LNCaP clone FGC (cell line): ENCODE results near the gene GPD2.

Experiments used
- DNase-seq: peaks from one replicate; pipeline ENCODE4 v3.0.0-alpha.2; 2011; ENCODE audit warnings: low read depth
- H3K4me3 ChIP-seq: 2 replicates; pipeline ENCODE4 v1.5.1; 2011; ENCODE audit warnings: mild to moderate bottlenecking, low read depth, low read length, control low read depth
- TF ChIP-seq, protein P1 (sequence below): IDR thresholded peaks from 2 replicates; pipeline ENCODE4 v1.5.1; 2012; ENCODE audit warnings: mild to moderate bottlenecking; ENCODE audit not compliant: control insufficient read depth, insufficient read depth; ENCODE audit errors: extremely low read depth

The GPD2 gene

DNA sequence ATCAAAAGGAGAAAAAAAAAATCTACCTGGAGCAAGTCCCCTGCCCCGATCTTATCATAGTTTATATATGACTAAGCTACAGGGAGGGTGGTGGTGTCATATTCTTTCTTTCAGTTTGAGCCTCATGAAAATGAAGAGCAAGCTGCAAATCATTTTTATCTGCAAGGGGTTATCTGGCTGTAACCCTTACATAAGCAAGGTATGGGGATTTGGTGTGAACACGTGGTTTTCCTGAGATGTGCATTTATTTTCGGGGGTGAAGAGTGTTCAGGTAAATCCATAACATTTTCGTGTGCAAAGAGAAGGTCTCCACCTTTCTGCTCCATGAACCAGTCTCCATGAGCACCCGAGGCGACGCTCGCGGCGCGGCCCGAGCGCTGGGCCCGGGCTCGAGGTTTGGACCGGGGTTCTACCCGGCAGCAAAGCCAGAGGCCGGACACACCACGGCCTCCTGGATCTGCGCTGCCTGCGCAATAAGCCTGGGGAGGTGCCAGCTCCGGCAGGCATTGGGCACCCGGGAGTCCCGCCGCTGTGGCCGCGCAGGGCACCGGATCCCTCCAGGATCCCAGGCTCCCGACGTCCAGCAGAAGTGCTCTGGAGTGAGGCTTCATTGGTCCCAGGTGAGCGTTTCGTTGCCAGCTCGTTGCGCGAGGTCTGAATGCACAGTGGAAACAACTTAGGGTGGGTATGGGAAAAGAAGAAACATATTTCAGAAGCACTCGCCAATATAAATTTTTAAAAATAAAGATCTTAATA is 36.1 kb upstream of the GPD2 start:
- peak overlapping the region; percentile 50 for H3K4me3 ChIP-seq
- TF ChIP-seq, protein P1, sequence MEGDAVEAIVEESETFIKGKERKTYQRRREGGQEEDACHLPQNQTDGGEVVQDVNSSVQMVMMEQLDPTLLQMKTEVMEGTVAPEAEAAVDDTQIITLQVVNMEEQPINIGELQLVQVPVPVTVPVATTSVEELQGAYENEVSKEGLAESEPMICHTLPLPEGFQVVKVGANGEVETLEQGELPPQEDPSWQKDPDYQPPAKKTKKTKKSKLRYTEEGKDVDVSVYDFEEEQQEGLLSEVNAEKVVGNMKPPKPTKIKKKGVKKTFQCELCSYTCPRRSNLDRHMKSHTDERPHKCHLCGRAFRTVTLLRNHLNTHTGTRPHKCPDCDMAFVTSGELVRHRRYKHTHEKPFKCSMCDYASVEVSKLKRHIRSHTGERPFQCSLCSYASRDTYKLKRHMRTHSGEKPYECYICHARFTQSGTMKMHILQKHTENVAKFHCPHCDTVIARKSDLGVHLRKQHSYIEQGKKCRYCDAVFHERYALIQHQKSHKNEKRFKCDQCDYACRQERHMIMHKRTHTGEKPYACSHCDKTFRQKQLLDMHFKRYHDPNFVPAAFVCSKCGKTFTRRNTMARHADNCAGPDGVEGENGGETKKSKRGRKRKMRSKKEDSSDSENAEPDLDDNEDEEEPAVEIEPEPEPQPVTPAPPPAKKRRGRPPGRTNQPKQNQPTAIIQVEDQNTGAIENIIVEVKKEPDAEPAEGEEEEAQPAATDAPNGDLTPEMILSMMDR = no peak
- peak; percentile 66 for DNase-seq

DNA sequence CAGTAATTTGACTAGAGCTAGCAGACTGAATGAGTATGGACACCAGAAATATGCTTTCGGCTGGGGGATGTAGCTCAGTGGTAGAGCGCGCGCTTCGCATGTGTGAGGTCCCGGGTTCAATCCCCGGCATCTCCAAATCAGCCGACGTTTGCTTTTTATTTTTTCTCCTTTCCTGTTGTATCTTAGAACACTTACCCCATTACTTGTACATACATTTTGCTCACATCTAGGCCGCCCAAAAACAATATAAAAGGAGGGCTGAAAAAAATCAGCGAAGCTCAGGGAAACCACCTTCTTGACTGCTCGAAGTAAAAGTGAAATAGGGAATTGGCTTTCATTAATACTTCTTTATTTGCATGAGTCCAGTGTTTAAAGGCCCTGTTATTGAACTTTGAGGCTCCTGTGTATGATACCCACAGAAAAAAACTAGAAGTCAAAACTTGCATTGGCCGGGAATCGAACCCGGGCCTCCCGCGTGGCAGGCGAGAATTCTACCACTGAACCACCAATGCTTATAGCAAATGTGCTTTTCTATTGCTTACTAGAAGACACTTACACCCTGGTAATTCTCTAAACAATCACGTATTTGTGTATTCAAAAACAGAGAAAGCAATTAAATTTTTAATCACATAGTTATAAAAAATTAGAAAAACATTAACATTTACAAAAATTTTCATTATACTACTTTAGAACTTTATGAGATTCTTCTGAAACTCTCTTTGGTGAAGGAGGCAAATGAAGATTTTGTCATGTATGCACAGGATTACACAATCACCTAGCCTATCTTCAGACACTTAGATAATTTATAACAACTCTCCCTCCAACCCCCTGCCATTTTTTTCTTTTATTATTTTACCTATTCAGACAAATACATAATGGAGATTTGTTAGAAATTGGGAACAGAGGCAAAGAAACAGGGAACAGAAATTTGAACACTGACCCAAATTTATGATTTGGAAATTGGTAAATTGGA is 35.2 kb upstream of the GPD2 start:
- peak; percentile 44 for DNase-seq
- TF ChIP-seq, protein P1 = no peak
- H3K4me3 ChIP-seq = peak overlapping the region; percentile 50

DNA sequence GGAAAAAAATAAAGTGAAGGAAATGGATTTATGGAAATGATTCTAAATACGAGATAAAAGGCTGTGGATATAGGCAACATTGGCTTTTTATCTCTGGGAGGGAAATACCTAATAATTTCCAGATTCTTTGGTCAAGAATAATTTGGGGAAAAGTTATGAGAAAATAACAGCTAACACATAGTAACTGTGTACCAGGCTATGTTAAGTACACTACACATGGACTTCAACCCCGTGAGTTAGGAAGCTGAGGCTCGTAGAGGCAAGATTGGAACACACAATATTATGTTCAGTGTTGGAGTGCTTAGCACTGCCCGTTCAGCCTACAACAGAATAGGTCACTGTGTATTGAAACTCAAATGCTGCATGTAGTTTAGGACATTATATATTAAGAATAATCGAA is 34.3 kb upstream of the GPD2 start:
- DNase-seq = no peak

DNA sequence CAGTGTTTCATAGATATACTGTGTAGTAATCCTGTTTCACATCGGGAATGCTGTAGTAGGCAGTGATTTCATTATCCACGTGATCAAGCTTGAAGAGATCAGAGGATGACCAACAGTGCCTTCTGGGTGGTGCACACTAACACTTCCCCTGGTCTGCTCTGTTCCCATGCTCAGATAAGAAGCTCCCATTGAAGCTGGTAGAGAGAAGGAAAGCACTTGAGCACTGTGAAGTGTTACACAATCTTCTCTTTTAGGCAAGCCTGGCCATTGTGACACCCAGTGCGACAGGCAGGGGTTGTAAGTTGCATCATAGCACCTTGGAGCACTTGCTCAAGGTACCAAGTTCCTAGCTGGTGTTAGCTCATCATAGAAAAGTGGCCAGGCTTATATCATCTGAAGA is 30.6 kb upstream of the GPD2 start:
- no peak overlapping the region for H3K4me3 ChIP-seq
- DNase-seq = no peak
- TF ChIP-seq, protein P1 = no peak

More for the DNA sequence above, 34.3 kb upstream of the GPD2 start:
- no peak overlapping the region for H3K4me3 ChIP-seq
- TF ChIP-seq, protein P1 = no peak

DNA sequence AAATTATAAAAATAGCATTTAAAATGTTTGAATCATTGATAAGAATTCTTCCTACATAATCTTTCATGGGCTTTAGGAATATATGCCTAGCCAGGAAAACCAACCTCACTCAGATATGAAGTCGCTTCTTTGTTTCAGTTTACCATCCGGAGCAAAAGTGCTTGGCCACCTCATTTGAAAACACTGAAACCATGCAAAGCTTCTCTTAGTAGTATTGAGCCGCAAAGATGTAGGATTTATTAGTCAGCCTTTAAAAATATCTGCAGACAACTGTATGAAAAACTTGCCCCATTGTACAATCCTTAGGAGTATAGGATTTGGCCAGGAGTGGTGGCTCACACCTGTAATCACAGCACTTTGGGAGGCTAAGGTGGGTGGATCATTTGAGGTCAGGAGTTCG is 24.3 kb upstream of the GPD2 start:
- DNase-seq = no peak
- H3K4me3 ChIP-seq = no peak overlapping the region
- TF ChIP-seq, protein P1 = no peak

DNA sequence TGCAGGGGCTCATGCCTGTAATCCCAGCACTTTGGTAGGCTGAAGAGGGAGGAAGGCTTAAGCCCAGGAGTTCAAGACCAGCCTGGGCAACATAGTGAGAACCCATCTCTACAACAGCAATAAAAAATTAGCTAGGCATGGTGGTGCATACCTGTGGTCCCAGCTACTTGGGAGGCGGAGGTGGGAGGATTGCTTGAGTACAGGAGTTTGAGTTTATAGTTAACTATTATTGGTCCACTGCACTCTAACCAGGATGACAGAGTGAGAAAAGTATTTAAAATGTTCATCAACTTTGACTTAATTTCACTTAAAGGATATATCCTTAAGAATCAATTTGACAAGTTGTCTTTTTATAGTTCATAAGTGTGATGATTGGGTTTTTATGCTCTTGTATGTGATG is 14.3 kb upstream of the GPD2 start:
- no peak overlapping the region for H3K4me3 ChIP-seq
- TF ChIP-seq, protein P1 = no peak
- DNase-seq = no peak
